ENCODE data around the gene TMEM120B. TPM values are rescaled to one million over a fixed set of nuclear protein-coding genes. Genes with fewer than 3 reads are reported as not detected.

Gene TMEM120B
- total and polyA plus RNA-seq, 2 of the 13 experiments (the other 11 are each of a cell fraction or from before 2014, with no cell fraction given) = 7.1 to 12.9 TPM

GRCh38 chr12:121799842-121800693, 87.5 kb downstream of the TMEM120B start (continued):
- TF ChIP-seq, protein P1, sequence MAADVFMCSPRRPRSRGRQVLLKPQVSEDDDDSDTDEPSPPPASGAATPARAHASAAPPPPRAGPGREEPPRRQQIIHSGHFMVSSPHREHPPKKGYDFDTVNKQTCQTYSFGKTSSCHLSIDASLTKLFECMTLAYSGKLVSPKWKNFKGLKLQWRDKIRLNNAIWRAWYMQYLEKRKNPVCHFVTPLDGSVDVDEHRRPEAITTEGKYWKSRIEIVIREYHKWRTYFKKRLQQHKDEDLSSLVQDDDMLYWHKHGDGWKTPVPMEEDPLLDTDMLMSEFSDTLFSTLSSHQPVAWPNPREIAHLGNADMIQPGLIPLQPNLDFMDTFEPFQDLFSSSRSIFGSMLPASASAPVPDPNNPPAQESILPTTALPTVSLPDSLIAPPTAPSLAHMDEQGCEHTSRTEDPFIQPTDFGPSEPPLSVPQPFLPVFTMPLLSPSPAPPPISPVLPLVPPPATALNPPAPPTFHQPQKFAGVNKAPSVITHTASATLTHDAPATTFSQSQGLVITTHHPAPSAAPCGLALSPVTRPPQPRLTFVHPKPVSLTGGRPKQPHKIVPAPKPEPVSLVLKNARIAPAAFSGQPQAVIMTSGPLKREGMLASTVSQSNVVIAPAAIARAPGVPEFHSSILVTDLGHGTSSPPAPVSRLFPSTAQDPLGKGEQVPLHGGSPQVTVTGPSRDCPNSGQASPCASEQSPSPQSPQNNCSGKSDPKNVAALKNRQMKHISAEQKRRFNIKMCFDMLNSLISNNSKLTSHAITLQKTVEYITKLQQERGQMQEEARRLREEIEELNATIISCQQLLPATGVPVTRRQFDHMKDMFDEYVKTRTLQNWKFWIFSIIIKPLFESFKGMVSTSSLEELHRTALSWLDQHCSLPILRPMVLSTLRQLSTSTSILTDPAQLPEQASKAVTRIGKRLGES (CRISPR knock-in tag; IDR thresholded peaks at IDR 0.05; ENCODE audit: borderline replicate concordance) = 0 out of 2 replicates have a peak, but pooled peaks have one; percentile 17
- no peak for TF ChIP-seq ZNF367 (CRISPR knock-in tag; IDR thresholded peaks at IDR 0.05; ENCODE audit: borderline replicate concordance)
- TF ChIP-seq ZFYVE20 (CRISPR knock-in tag; IDR thresholded peaks at IDR 0.05; ENCODE audit: borderline replicate concordance, low read depth) = no peak
- no peak for TF ChIP-seq ZNF749 (CRISPR knock-in tag; IDR thresholded peaks at IDR 0.05; ENCODE audit: borderline replicate concordance)
- TF ChIP-seq FOSL1 (CRISPR knock-in tag; IDR thresholded peaks at IDR 0.05; ENCODE audit: borderline replicate concordance) = peak; percentile 64; the same call in 1 of the 2 replicates
- TF ChIP-seq HNRNPH1 (optimal IDR thresholded peaks at IDR 0.05; ENCODE audit: low read depth, low read length) = peak; percentile 36
- TF ChIP-seq ZNF274 (CRISPR knock-in tag; IDR thresholded peaks at IDR 0.05) = no peak
- no peak for TF ChIP-seq SOX5 (CRISPR knock-in tag; IDR thresholded peaks at IDR 0.05; ENCODE audit: borderline replicate concordance)
- no peak for TF ChIP-seq NFRKB (IDR thresholded peaks at IDR 0.05)
- no peak for TF ChIP-seq DNMT3B (CRISPR knock-in tag; conservative IDR thresholded peaks at IDR 0.05)
- 0 out of 2 replicates have a peak, but pooled peaks have one; percentile 70 for TF ChIP-seq XBP1 (CRISPR knock-in tag; IDR thresholded peaks at IDR 0.05)
- TF ChIP-seq, protein P2, sequence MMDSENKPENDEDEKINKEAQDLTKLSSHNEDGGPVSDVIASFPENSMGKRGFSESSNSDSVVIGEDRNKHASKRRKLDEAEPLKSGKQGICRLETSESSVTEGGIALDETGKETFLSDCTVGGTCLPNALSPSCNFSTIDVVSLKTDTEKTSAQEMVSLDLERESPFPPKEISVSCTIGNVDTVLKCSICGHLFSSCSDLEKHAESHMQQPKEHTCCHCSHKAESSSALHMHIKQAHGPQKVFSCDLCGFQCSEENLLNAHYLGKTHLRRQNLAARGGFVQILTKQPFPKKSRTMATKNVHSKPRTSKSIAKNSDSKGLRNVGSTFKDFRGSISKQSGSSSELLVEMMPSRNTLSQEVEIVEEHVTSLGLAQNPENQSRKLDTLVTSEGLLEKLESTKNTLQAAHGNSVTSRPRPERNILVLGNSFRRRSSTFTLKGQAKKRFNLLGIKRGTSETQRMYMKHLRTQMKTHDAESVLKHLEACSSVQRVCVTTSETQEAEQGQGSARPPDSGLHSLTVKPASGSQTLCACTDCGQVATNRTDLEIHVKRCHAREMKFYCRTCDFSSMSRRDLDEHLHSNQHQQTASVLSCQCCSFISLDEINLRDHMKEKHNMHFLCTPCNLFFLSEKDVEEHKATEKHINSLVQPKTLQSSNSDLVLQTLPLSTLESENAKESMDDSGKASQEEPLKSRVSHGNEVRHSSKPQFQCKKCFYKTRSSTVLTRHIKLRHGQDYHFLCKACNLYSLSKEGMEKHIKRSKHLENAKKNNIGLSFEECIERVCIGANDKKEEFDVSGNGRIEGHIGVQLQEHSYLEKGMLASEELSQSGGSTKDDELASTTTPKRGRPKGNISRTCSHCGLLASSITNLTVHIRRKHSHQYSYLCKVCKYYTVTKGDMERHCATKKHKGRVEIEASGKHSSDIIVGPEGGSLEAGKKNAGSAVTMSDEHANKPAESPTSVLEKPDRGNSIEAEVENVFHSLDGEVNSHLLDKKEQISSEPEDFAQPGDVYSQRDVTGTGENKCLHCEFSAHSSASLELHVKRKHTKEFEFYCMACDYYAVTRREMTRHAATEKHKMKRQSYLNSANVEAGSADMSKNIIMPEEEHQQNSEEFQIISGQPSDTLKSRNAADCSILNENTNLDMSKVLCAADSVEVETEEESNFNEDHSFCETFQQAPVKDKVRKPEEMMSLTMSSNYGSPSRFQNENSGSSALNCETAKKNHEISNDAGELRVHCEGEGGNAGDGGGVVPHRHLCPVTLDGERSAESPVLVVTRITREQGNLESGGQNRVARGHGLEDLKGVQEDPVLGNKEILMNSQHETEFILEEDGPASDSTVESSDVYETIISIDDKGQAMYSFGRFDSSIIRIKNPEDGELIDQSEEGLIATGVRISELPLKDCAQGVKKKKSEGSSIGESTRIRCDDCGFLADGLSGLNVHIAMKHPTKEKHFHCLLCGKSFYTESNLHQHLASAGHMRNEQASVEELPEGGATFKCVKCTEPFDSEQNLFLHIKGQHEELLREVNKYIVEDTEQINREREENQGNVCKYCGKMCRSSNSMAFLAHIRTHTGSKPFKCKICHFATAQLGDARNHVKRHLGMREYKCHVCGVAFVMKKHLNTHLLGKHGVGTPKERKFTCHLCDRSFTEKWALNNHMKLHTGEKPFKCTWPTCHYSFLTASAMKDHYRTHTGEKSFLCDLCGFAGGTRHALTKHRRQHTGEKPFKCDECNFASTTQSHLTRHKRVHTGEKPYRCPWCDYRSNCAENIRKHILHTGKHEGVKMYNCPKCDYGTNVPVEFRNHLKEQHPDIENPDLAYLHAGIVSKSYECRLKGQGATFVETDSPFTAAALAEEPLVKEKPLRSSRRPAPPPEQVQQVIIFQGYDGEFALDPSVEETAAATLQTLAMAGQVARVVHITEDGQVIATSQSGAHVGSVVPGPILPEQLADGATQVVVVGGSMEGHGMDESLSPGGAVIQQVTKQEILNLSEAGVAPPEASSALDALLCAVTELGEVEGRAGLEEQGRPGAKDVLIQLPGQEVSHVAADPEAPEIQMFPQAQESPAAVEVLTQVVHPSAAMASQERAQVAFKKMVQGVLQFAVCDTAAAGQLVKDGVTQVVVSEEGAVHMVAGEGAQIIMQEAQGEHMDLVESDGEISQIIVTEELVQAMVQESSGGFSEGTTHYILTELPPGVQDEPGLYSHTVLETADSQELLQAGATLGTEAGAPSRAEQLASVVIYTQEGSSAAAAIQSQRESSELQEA (CRISPR knock-in tag; IDR thresholded peaks at IDR 0.05; ENCODE audit: not compliant biosample characterization) = peak; percentile 33
- peak; percentile 63; the same call in 1 of the 2 replicates for TF ChIP-seq KDM3A (CRISPR knock-in tag; IDR thresholded peaks at IDR 0.05; ENCODE audit: low read depth)
- 0 out of 2 replicates have a peak, but pooled peaks have one; percentile 25 for TF ChIP-seq KLF12 (CRISPR knock-in tag; IDR thresholded peaks at IDR 0.05; ENCODE audit: borderline replicate concordance)
- TF ChIP-seq ZEB1 (IDR thresholded peaks at IDR 0.05; ENCODE audit: insufficient replicate concordance, low read depth) = no peak
- 0 out of 2 replicates have a peak, but pooled peaks have one; percentile 33 for TF ChIP-seq NR2F6 (IDR thresholded peaks at IDR 0.05)
- TF ChIP-seq NR2F6 (CRISPR knock-in tag; IDR thresholded peaks at IDR 0.05) = no peak
- TF ChIP-seq ZNF576 (CRISPR knock-in tag; IDR thresholded peaks at IDR 0.05) = no peak
- no peak for TF ChIP-seq NFE2L1 (CRISPR knock-in tag; IDR thresholded peaks at IDR 0.05; ENCODE audit: borderline replicate concordance)
